ACHN (cell line): ENCODE data around the gene PGS1.

Source experiments
- DNase-seq: peaks from one replicate; pipeline ENCODE4 v3.0.0-alpha.2; 2015
- in situ Hi-C: cut with HindIII; loops from 2 replicates; pipeline ENCODE4 v1.10.0; 2017; ENCODE audit warnings: low sequenced_read_pairs, low pct_ligation_motif_present, low pct_unique_long_range_greater_than_20kb

PGS1 gene

DNA sequence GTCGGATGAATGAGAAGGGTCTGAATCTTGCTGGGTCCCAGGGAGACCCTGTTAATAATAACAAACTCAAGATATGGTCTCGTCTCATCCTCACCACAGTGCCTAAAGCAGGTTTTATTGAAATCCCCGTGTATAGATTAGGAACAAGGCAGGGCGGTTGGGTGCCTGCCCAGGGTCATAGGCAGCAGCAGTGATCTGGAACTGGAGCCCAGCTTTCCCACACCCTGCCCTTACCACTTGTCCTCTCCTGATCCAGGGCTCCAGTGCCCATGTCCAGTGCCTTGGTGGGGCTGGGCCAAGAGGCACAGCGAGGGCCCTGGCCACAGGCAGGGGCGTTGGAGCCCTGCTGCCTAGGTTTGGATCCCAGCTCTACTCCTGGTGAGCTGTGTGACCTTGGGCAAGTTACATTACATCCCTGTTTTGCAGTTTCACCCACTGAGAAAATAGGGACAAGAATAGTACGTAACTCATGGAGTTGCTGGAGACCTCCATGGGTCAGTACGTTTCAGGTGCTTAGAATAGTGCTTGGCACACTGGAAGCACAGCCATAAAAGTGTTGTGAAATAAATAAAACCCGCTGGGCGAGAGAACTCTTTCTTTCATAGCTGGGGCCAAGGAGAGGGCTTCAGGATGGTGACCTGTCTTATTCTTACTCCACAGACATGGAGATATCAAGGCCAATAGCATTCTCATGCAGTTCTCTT lies 32.5 kb upstream of the PGS1 start:
- DNase-seq, result no peak
- in situ Hi-C loops, result no loop called here

DNA sequence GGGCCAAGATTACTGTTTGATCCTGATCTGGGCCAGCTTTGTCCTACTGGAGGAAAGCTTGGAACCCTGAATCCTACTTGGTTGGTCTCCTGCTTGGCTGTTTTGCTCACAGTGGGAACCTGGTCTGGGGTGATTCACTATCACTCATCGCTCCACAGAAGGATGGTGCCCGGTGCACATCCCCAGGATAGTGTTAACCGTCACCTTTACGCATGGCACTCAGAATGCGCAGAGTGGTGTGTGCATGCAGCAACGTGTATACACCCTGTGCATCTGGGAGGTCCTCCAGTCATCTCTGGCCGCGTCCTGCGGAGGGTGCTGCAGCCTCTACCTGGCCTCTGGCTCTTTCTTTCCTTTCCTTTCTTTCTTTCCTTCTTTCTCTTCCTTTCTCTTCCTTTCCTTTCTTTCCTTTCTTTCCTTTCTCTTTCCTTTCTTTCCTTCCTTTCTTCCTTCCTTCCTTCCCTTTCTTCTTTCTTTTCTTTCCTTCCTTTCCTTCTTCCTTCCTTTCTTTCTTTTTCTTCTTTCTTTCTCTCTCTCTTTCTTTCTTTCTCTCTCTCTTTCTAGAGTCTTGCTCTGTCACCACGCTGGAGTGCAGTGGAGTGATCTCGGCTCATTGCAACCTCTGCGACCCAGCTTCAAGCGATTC lies 31.7 kb upstream of the PGS1 start:
- DNase-seq, result no peak
- in situ Hi-C loops, result no loop called here

DNA sequence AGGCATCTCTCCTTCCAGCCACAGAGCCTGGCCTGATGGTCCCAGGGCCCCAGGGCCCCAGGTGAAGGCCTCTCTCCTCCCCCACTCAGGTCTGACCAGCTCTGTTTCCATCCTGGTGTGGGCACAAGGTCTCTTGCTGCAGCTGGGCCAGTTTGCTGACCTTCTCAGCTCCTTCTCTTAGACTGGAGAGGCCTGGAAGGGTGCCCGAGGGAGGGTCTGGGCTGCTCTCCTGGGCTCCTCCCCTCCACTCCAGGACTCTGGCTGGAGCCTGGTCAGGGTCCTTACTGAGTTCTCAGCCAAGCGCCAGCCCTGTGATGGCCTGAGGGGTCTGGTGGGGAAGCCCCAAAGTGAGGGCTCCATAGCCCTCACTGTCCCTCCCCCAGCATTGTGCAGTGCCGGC lies 31.0 kb upstream of the PGS1 start:
- no peak for DNase-seq
- in situ Hi-C loops, result no loop called here

DNA sequence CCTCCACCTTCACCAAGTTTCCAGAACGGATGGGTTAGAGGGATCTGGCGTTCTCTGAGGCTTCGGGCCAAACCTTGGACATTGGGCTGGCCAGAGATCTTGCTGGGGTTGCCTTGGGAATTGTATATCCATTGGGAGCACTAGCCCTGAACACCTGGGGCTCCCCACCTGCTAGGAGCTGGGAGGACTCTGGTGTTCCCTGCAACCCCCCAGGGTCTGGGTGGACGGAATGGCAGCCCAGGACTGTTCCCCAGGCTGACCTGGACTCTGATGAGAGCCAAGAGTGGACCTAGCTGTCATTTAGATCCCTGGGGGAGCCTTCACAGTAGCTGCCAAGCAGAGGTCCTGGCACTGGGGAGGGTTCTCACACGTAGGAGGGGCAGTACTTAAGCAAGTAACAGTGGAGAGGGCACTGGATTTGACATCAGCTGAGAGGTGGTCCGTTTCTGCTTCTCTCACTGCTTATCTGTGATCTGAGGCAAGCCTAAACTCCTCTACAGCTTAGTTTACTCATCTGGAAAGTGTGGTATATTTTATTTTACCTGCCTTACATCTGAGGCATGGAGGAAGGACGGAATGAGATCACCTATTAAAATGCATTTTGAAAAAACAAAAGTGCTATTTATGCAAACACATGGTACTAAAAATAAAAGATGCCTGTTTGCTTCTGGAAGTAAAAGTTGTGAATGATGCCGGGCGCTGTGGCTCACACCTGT lies 30.2 kb upstream of the PGS1 start:
- in situ Hi-C loops, result no loop called here
- no peak for DNase-seq

DNA sequence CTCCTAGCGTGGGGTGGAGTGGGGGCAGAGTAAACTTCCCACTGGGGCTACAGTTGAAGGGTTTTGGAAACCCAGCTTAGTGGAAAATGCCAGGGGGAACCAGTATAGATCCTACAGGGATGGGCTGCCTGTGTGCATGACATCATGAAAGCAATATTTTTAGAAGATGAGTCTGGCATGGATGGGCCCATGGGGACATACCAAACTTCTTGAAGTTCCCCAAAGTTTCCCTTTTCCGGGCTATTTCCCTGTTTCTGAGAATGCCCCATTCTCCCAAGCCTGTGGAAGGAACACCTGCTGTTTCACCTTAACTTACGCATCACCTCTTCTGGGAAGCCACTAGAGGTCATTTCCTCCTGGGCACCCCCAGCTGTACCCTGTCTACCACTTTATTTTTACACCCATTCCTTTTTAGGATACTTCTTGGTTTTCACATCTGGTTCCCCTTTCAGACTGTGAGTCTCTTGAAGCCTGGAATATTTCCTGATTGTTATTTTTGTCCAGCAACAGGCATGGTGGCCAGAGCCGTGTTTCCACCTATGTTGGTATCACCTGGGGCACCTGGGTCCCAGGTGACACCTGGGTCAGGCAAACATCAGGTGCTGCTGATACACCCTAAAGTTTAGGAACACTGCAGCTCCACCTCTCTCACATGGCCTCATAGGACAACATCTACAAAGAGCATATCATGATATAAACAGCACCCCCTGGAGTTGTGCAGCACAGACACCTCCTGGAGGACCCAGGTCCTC lies 28.4 kb upstream of the PGS1 start:
- DNase-seq, result no peak
- in situ Hi-C loops, result no loop called here

DNA sequence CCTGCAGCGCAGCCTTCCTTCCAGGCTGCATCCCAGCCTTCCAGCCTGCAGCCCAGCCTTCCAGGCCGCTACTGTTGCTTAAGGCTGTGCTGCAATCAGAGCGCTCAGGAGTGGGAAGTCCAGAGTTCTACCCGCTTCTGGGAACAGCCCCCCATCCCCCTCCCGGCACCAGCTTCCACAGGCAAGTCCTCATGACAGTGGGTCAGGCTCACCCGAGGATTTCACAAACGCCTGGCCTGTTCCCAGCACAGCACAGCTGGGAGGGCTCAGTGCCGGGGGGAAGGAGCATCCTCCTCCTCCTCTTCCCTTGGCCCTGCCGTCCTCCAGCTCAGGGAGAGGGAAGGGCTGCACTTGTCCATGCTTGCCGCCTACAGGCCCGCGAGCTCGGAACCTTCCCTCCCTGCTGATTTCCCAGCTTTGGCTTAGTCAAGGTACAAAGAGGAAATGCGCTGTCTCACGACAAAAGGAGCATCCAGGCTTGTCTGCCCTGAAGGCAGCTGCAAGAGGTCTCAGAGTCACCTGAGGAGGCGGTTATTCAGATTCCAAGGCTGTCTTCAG lies 26.9 kb upstream of the PGS1 start:
- in situ Hi-C loops, result no loop called here
- peak; percentile 61 for DNase-seq

DNA sequence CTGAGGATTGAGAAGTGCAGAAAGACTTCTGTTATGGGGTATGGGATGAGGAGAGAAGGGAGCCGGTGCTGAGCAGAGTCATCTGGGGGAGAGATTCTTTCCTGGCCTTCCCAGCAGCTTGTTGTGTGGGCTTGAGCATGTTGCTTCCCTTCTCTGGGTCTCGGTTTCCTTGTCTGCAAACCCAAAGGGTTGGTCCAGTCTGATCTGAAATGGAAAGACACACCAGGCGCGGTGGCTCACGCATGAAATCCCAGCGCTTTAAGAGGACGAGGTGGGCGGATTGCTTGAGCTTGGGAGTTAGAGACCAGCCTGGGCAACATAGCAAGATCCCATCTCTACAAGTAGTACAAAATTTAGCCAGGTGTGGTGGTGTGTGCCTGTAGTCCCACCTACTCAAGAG lies 24.6 kb upstream of the PGS1 start:
- in situ Hi-C loops, result no loop called here
- no peak for DNase-seq

DNA sequence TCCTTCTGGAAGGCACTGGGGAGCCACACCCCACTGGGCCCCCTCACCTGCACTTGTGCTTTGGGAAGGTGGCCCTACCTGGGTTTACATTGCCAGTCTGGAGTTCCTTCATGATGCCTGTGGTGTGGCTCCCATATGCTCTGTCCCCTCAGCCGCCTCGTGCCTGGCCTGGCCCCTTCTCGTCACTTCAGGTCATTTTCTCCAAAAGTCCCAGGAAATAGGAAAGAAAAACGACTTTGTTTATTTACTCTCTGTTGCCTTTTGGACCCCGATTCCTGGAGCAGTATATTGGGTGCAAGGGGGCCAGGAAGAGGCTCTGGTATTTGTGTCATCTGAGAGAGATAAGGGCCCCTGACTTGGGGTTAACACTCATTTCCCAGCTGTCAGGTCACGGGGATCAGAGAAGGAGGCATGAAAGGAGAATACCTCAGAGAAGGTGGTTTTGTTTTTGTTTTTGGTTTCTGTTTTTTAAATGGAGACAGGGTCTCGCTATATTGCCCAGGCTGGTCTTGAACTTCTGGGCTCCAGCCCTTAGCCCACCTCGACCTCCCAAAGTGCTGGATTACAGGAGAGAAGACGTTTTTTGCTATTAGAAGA lies 23.3 kb upstream of the PGS1 start:
- DNase-seq, result no peak
- in situ Hi-C loops, result no loop called here

DNA sequence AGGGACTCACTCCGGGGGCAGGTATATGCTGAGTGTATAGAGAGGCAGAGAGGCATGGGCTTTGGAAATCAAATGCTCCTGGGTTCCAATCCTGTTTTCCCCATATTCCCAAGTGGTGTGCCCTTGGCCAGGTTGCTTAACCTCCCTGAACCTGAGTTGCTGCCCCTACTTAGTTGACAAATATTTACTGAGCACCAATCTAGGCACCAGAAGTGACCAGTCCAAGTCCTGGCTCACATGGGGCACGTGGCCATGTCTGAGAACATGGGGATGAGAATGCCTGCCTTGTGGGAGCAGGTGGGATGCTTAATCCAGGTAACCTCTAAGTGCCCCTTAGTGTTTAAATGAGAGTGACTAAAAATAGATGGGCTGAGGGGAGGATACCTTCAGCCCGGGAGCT lies 22.7 kb upstream of the PGS1 start:
- DNase-seq, result no peak
- in situ Hi-C loops, result no loop called here

DNA sequence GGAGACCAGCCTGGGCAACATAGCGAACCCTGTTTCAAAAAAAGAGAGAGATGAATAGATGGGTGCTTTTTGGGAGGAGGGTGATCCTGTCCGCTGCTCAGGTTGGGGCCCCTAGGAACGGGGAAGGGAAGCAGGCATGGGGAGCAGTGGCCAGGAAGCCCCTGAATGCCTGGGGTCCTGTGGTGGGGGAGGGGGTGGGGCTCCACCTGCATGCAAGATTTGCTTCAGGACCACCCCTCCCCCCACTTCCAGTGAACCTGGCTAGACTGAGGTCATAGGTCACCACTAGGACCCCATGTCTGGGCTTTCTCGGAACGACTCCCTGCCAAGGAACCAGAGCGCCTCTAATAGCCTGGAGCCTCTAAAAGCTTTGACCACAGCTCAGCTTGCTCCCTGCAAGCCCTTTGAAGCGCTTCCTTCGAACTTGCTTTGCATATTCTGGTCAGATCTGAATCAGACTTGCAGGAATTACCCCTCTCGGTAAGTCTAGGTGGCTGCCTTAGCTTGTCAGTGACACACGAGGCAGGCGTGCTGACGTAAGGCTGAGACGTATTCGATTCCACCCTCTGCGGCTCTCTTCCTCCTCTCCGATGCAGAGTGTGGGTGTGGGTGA lies 22.2 kb upstream of the PGS1 start:
- peak; percentile 86 for DNase-seq
- in situ Hi-C loops, result no loop called here

DNA sequence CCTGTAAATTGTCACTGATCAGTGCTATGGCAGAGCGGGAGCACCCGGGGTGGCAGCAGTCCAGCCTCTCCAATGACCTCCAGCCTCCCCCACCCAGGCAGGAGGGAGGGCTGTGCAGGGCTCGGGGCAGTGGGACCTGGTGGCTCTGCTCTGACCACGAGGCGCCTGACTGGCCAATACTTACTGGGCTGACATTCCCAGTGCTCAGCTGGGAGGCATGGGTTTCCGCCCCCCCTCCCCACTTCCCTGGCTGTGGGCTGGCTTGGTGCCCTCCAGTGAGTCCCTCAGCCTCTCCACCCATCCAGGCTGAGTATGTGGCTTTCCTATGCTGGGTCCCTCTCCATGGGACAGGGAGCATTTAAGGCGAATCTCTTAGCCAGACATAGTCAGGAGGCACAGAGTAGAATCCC lies 21.3 kb upstream of the PGS1 start:
- in situ Hi-C loops, result no loop called here
- peak; percentile 88 for DNase-seq

DNA sequence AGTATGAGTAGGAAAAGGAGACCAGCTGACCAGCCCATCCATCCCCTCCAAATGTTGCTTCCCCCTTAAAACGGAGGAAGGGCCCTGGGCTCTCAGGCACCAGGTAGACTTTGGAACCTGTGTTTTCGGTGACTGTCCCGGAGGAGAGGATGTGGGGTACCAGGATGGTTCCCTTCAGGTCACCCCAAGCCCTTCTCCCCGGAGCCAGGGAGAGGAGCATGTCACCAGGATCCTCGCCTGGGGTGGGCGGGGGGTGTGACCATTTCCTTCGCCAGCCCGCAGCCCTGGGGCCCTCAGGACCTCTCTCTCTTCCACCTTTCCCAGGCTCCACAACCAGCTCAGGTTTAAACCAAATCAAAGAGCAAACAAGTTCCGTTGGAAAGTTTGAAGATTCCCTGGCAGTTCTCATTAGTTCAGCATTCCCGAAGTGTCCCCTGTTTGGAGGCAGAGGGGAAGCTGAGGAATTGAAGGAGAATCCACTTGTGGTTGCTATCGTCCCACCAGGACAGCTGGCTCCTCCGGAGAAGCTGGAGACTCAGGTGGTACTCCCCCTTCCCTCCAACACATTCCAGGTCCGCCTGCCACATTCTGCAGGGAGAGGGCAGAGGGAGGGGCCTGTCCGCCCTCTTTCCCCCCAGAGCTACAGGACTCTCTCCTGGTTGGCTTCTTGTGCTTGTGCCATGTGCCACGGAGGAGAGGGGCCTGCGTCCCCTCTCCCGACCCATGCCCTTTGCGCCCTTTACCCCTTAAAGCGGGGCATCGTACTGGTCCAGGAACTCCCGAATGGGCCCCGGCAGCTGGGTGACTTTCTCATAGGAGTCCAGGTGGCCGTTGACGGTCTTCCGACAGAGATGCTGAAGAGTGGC lies 20.5 kb upstream of the PGS1 start:
- no peak for DNase-seq
- in situ Hi-C loops, result no loop called here

DNA sequence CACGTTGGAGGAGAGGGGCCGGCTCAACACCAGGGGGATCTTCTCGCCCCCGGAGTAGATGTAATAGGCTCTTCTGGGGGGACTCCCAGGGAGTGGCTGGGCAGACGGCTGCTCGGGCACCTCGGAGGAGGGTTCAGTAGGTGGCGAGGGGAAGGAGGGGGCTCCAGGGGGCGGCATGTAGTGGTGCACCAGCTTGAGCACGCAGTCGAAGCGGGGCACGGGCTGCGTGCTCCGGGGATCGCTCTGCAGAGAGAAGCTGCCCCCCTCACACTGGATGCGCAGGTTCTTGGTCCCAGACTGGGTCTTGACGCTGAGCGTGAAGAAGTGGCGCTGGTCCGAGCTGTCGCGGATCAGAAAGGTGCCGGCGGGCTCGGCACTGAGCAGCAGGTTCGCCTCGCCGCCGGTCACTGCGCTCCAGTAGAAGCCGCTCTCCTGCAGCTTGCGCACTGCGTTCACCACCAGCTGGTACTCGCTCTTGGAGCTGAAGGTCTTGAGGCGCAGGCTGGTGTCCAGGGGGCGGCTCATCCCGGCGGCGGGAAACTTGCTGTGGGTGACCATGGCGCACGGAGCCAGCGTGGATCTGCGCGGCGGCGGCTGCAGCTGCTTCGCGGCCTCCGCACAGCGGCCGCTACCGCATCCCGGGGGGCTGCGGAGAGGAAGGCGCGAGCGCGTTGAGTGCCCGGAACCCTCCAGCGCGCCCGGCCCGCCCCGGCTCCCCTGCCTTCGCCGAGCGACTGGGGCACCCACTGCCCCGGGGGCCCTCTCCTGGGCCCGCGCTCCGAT lies 19.7 kb upstream of the PGS1 start:
- DNase-seq, result peak; percentile 56
- in situ Hi-C loops, result no loop called here

DNA sequence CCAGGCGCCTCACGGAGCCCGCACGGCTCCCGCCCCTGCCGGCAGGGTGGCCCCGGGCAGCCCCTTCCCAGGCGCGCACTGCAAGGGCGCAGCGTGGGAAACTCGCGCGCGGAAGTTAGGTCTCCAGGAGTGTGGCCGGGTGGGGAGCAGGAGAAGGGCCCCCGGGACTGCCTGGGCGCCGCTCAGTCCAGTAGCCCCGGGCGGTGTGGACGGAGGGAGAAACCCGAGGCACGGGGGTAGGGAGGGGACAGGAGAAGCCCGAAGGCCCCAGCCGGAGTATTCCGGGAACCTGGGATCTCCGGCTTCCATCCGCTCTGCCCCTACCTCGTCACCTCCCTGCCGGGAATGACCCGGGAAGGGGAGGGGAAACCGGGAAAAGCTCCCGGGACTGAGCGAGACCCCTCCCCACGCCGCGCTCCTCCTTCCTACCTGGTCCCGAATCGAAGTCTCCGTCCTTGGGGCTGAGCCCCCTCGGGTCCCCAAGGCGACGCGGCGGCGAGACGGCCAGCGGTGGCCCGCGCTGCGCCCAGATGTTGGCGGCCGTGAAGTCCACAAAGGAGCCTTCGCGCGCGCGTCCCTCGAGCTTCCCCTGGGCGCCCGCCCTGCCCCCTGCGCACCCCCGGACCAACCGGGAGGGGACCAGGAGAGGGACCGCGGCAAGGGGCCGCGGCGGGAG lies 19.0 kb upstream of the PGS1 start:
- in situ Hi-C loops, result no loop called here
- DNase-seq, result no peak

DNA sequence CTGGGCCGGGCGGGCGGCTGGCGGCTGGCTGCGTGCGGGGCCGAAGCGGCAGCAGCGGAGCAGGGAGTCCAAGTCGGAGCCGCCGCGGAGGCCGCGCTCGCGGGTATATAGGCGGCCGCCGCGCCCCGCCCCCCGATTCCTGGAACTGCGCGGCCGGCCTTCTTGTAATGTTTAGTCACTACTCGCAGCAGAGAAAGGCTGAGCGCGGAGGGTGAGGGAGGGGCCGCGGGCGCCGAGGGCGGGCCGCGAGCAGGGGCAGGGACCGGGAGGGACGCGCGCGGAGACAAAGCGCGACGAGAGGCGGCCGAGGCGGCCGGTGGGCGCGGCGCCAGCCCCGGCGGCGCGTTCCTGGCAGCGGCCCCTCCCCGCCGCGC lies 18.5 kb upstream of the PGS1 start, which contains the start of gene SOCS3:
Gene SOCS3, minus strand, starts transcription at position 81 of the 374 bp plus-strand sequence. CDS start 982 bp downstream, outside the sequence.
- peak; percentile 98 for DNase-seq
- in situ Hi-C loops, result no loop called here
